ENCODE measurements around the gene UBE3D. TPM values are rescaled to one million over a fixed set of nuclear protein-coding genes. Genes with fewer than 3 reads are reported as not detected.

The UBE3D gene
- total RNA-seq, 1 experiment from 2014 or later = 5.5 TPM

DNA sequence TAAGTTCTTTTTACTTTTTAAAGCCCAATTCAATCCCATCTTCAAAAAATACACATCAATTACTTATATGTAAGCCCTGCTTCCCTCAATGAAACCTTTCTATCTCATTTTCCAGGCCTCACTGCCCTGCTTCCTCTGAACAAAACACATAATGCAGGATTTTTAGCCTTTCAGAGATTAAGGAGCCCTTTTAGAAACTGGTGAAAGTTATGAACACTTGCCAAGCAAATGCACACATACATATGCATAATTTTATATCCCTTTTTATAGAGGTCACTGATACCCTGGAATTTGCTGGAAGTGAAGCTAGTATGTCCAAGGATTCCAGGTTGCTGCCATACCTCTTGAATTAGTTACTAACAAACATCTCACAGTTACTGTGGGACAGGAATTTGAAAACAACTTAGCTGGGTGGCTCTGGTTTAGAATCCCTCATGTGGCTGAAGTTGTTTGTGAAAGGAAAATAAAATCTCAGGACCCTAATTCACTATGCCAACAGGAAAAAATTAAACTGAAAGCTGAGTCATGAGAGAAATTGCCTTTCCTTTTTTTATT is 75.8 kb downstream of the UBE3D start:
- H3K27me3 Mint-ChIP-seq (ENCODE audit: insufficient read depth, unreplicated experiment) = no peaks in the 10 kb centered on the region
- no peak for DNase-seq (ENCODE audit: unreplicated experiment)
- H3K4me3 Mint-ChIP-seq (ENCODE audit: unreplicated experiment) = no peak overlapping the region
- no peaks in the 10 kb centered on the region for H3K36me3 Mint-ChIP-seq (ENCODE audit: insufficient read depth, unreplicated experiment)
- TF ChIP-seq, protein P1, sequence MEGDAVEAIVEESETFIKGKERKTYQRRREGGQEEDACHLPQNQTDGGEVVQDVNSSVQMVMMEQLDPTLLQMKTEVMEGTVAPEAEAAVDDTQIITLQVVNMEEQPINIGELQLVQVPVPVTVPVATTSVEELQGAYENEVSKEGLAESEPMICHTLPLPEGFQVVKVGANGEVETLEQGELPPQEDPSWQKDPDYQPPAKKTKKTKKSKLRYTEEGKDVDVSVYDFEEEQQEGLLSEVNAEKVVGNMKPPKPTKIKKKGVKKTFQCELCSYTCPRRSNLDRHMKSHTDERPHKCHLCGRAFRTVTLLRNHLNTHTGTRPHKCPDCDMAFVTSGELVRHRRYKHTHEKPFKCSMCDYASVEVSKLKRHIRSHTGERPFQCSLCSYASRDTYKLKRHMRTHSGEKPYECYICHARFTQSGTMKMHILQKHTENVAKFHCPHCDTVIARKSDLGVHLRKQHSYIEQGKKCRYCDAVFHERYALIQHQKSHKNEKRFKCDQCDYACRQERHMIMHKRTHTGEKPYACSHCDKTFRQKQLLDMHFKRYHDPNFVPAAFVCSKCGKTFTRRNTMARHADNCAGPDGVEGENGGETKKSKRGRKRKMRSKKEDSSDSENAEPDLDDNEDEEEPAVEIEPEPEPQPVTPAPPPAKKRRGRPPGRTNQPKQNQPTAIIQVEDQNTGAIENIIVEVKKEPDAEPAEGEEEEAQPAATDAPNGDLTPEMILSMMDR (IDR thresholded peaks at IDR 0.05; ENCODE audit: unreplicated experiment) = no peak
- H3K9me3 Mint-ChIP-seq (ENCODE audit: unreplicated experiment) = peaks cover 7% of the 10 kb centered on the region
- ChIA-PET CTCF (interaction anchor here (0.6 kb wide), 1 partner anchor 260 kb away, joined by 3 read pairs; no protein-coding TSS in a partner anchor), POLR2A (interaction anchor here (0.6 to 0.7 kb wide), 2 partner anchors 29 to 265 kb away, joined by 3 read pairs; no protein-coding TSS in a partner anchor)
- intact Hi-C loops (cut with micrococcal nuclease) = no loop called here
- H3K27ac Mint-ChIP-seq (ENCODE audit: low read depth, unreplicated experiment) = no peak overlapping the region
- no TSS peak for BruUV-seq (replicated peaks)
- no peaks in the 10 kb centered on the region for H3K4me1 Mint-ChIP-seq (ENCODE audit: insufficient read depth, unreplicated experiment)

DNA sequence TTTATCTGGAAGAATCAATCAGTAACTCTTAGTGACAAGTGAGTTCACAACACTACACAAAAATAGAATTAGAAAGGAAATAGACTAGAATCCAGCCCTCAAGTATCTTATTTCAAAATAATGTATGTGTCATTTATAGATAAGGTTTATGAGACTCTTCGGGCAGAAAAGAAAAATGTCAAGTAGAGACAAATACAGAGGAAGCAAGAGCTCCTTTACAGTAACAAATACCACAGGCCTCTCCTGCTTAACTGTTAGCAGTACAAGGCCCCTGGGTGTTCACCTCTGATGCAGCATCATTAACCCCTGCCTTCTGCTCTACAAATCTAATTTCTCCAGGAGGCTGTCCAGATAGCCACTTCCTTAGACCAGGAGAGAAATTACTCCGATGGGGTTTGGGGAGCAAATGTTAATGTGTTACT is 76.7 kb downstream of the UBE3D start:
- H3K27ac Mint-ChIP-seq (ENCODE audit: low read depth, unreplicated experiment) = no peak overlapping the region
- no peaks in the 10 kb centered on the region for H3K27me3 Mint-ChIP-seq (ENCODE audit: insufficient read depth, unreplicated experiment)
- no peak overlapping the region for H3K4me3 Mint-ChIP-seq (ENCODE audit: unreplicated experiment)
- peaks cover 7% of the 10 kb centered on the region for H3K9me3 Mint-ChIP-seq (ENCODE audit: unreplicated experiment)
- no peaks in the 10 kb centered on the region for H3K4me1 Mint-ChIP-seq (ENCODE audit: insufficient read depth, unreplicated experiment)
- TF ChIP-seq, protein P1 (IDR thresholded peaks at IDR 0.05; ENCODE audit: unreplicated experiment) = no peak
- DNase-seq (ENCODE audit: unreplicated experiment) = no peak
- POLR2A ChIA-PET = no interaction called here
- H3K36me3 Mint-ChIP-seq (ENCODE audit: insufficient read depth, unreplicated experiment) = no peaks in the 10 kb centered on the region
- intact Hi-C loops (cut with micrococcal nuclease) = no loop called here
- CTCF ChIA-PET = interaction anchor here (0.6 kb wide), 2 partner anchors 586 to 718 kb away, joined by 3 to 4 read pairs; no protein-coding TSS in a partner anchor
- no TSS peak for BruUV-seq (replicated peaks)

DNA sequence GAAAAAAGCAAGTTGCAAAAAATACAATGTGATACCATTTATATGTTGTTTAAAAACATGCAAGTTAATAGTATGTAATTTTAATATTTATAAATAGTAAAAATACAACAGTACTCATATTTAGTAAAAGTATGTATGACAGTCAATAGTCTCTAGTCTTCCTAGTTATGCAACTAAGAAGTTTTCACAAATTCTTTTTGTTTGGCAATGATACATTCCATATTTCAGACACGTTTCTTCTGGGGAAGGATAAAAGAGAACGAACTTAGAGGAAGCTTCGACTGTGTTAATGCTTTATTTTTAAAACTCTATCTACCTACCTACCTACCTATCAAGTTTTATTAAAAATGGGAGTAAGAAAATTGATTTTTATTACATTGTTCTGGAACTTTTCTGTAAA is 77.7 kb downstream of the UBE3D start:
- DNase-seq (ENCODE audit: unreplicated experiment) = no peak
- no TSS peak for BruUV-seq (replicated peaks)
- Mint-ChIP-seq H3K4me1 (ENCODE audit: insufficient read depth, unreplicated experiment) (no peaks in the 10 kb centered on the region), H3K36me3 (ENCODE audit: insufficient read depth, unreplicated experiment) (no peaks in the 10 kb centered on the region), H3K9me3 (ENCODE audit: unreplicated experiment) (peaks cover 2% of the 10 kb centered on the region), H3K4me3 (ENCODE audit: unreplicated experiment) (no peak overlapping the region), H3K27me3 (ENCODE audit: insufficient read depth, unreplicated experiment) (no peaks in the 10 kb centered on the region), H3K27ac (ENCODE audit: low read depth, unreplicated experiment) (no peak overlapping the region)
- TF ChIP-seq, protein P1 (IDR thresholded peaks at IDR 0.05; ENCODE audit: unreplicated experiment) = no peak
- intact Hi-C loops (cut with micrococcal nuclease) = no loop called here
- ChIA-PET POLR2A (no interaction called here), CTCF (no interaction called here)

- no TSS peak for BruUV-seq (replicated peaks)
Measured at GRCh38 chr6:82987416-82987815, 78.2 kb downstream of the UBE3D start.

More at GRCh38 chr6:82987416-82987815, 78.2 kb downstream of the UBE3D start:
- Mint-ChIP-seq H3K27ac (ENCODE audit: low read depth, unreplicated experiment) (no peak overlapping the region), H3K36me3 (ENCODE audit: insufficient read depth, unreplicated experiment) (no peaks in the 10 kb centered on the region), H3K4me1 (ENCODE audit: insufficient read depth, unreplicated experiment) (no peaks in the 10 kb centered on the region), H3K4me3 (ENCODE audit: unreplicated experiment) (no peak overlapping the region), H3K9me3 (ENCODE audit: unreplicated experiment) (no peaks in the 10 kb centered on the region), H3K27me3 (ENCODE audit: insufficient read depth, unreplicated experiment) (no peaks in the 10 kb centered on the region)
- TF ChIP-seq, protein P1 (IDR thresholded peaks at IDR 0.05; ENCODE audit: unreplicated experiment) = no peak
- ChIA-PET POLR2A (interaction anchor here (0.7 kb wide), 1 partner anchor 35 kb away, joined by 3 read pairs; no protein-coding TSS in a partner anchor), CTCF (no interaction called here)
- no peak for DNase-seq (ENCODE audit: unreplicated experiment)
- intact Hi-C loops (cut with micrococcal nuclease) = no loop called here
